Lung (tissue), 12 donors: ENCODE results near the gene KRT75. TPM values are rescaled to one million over a fixed set of nuclear protein-coding genes. Genes with fewer than 3 reads are reported as not detected.
A peak's percentile ranks its signal among the peaks of the same experiment; 100 is the strongest.

ENCODE experiments used
- ATAC-seq: fragments of 200-7000 bp; cut with Tn5 transposase; one replicate; pipeline ENCODE4 v1.9.1; 2020; ENCODE audit warnings: moderate number of reproducible peaks; ENCODE audit not compliant: insufficient read depth, low FRiP score
- DNase-seq, 3 donors: peaks; one replicate each; pipeline ENCODE4 v3.0.0-alpha.2; 2013 to 2017
- H3K27ac ChIP-seq, 2 donors: one replicate each; pipeline ENCODE4 v1.5.1; 2013; ENCODE audit warnings: mild to moderate bottlenecking in 2 of 2, moderate library complexity in 2 of 2, control low read depth in 1 of 2, inconsistent platforms in 1 of 2, low read depth in 1 of 2, low read length in 1 of 2
- H3K27me3 ChIP-seq, 3 donors: one replicate each; pipeline ENCODE4 v1.5.1; 2013; ENCODE audit warnings: low read length in 2 of 3; ENCODE audit not compliant: control insufficient read depth in 3 of 3, insufficient read depth in 3 of 3
- H3K36me3 ChIP-seq, 4 donors: one replicate each; pipeline ENCODE4 v1.5.1; 2013; ENCODE audit warnings: low read length in 4 of 4, mild to moderate bottlenecking in 1 of 4, moderate library complexity in 1 of 4; ENCODE audit not compliant: control insufficient read depth in 4 of 4, insufficient read depth in 4 of 4
- H3K4me1 ChIP-seq, 5 donors: one replicate each; pipeline ENCODE4 v1.5.1; 2013; ENCODE audit warnings: low read length in 5 of 5, mild to moderate bottlenecking in 2 of 5, moderate library complexity in 1 of 5; ENCODE audit not compliant: control insufficient read depth in 5 of 5, insufficient read depth in 5 of 5
- H3K4me3 ChIP-seq: one replicate; pipeline ENCODE4 v1.5.1; 2013; ENCODE audit warnings: mild to moderate bottlenecking, control low read depth, moderate library complexity
- H3K9ac ChIP-seq, 2 donors: one replicate each; pipeline ENCODE4 v1.5.1; 2013; ENCODE audit warnings: low read length in 2 of 2, control low read depth in 1 of 2; ENCODE audit not compliant: insufficient read depth in 1 of 2
- H3K9me3 ChIP-seq, 4 donors: one replicate each; pipeline ENCODE4 v1.5.1; 2013; ENCODE audit warnings: low read length in 3 of 4, mild to moderate bottlenecking in 1 of 4, moderate library complexity in 1 of 4; ENCODE audit not compliant: control insufficient read depth in 4 of 4, insufficient read depth in 3 of 4
- CTCF ChIP-seq: IDR thresholded peaks from 2 replicates; pipeline ENCODE4 v1.5.1; 2012; ENCODE audit warnings: mild to moderate bottlenecking; ENCODE audit errors: control extremely low read depth, extremely low read depth
- WGBS, 2 donors: extraction: QIAGEN DNeasy Blood & Tissue Kit; methylation state at CpG; one replicate each; pipeline ENCODE4 v1.1.7; 2013; 5-methylcytosine and 5-hydroxymethylcytosine counted together
- polyA plus RNA-seq, 2 donors: library from polyadenylated mRNA; stranded (reverse); fragments of 200-250 nt; gene quantifications; one replicate each; pipeline ENCODE4 v1.2.1, GENCODE V29; 2013
- total RNA-seq, 2 donors: library from RNA; depleted of rRNA in 1 of 2; stranded (reverse); fragments of >200 nt in 1 of 2; gene quantifications; one replicate each; pipeline ENCODE4 v1.2.1, GENCODE V29; 2014 to 2021
- donor health status: control.
- donor health status: control.
- donor health status: Bipolar disorder and iron deficiency.
- donor health status: healthy.
- donor health status: DM: yes; HTN: yes; CAD: no.

KRT75 gene
- total and polyA plus RNA-seq, 4 donors, result 0.01 TPM; not detected in 3

GRCh38 chr12:52415870-52416750 is 18.1 kb downstream of the KRT75 start:
- no peak for TF ChIP-seq CTCF
- 72 to 80% methylated on average over 10 of the region's 10 CpGs for WGBS, 2 donors
- Histone ChIP-seq H3K4me1 (peaks cover 0 to 7% (median 0%) of the 10 kb centered on the region in 5 donors), H3K27me3 (no peaks in the 10 kb centered on the region), H3K36me3 (no peaks in the 10 kb centered on the region), H3K4me3 (no peak overlapping the region), H3K27ac (no peak overlapping the region), H3K9ac (no peak overlapping the region), H3K9me3 (no peaks in the 10 kb centered on the region)
- ATAC-seq (no peak), DNase-seq (peak; percentile 66 to 93 (median 87))

GRCh38 chr12:52414936-52415335 is 19.2 kb downstream of the KRT75 start:
- DNase-seq (no peak), ATAC-seq (no peak)
- Histone ChIP-seq H3K36me3 (no peaks in the 10 kb centered on the region), H3K9me3 (no peaks in the 10 kb centered on the region), H3K9ac (no peak overlapping the region), H3K27me3 (no peaks in the 10 kb centered on the region), H3K4me3 (no peak overlapping the region), H3K4me1 (peaks cover 0 to 7% (median 0%) of the 10 kb centered on the region in 5 donors), H3K27ac (no peak overlapping the region)
- 76 to 78% methylated on average over 5 of the region's 5 CpGs for WGBS, 2 donors
- TF ChIP-seq CTCF, result no peak

GRCh38 chr12:52413782-52414345 is 20.3 kb downstream of the KRT75 start:
- Histone ChIP-seq H3K27ac (no peak overlapping the region), H3K36me3 (no peaks in the 10 kb centered on the region), H3K4me3 (no peak overlapping the region), H3K9me3 (no peaks in the 10 kb centered on the region), H3K27me3 (no peaks in the 10 kb centered on the region), H3K4me1 (peaks cover 0 to 7% (median 0%) of the 10 kb centered on the region in 5 donors), H3K9ac (no peak overlapping the region)
- WGBS, 2 donors, result 61 to 68% methylated on average over 8 of the region's 8 CpGs
- no peak for TF ChIP-seq CTCF
- ATAC-seq (no peak), DNase-seq (no peak)
